ENCODE data around the gene STK32B. TPM values are rescaled to one million over a fixed set of nuclear protein-coding genes. Genes with fewer than 3 reads are reported as not detected.

Gene STK32B
- total RNA-seq, 1 experiment from 2014 or later: 7.6 TPM

DNA sequence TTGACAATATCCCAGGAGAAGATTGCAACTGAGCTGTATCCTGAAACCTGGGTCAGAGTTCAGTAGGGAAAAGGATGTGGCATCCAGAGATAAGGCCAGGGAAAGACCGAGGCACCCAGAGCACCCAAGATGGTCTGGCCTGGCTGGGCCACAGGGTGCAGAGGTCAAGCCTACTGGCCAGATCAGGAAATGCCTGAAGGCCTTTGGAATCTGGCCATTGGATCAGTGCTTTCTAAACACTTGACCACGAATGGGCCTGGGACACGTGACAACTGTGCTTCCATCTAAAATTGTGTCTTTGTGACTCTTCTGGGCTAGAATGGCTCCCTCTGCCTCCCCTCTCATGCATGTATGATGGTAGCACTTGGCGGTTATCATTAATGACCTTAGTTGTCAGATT lies 340.2 kb downstream of the STK32B start:
- DNase-seq (ENCODE audit: low read depth): peak; percentile 78

DNA sequence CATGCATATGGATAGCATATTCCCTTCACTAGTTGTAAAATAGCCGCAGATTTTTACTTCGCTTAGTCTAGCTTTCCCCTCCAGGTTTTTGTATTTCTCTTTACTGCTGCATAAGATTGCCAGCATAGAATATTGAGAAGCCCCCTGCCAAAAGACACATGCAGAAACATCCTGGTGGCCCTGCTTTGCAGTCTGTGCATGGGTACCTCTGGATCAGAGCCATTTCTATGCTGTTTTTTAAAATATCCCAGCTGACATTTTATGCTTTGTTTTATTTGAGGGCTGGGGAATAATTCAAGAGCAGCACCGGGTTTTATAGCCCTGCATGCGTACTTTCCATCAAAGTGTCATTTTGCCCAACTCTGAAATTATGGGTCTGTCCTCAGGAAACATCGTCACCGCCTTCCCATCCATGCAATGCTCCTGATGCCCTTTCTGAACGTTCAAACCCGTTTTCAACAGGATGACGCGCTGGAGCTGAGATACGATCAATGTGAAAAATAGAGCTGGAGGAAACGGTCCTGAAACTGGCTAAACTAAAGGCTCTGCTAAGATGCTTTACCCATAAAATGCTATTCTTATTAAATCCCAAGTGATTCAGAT lies 342.7 kb downstream of the STK32B start:
- DNase-seq (ENCODE audit: low read depth): no peak

DNA sequence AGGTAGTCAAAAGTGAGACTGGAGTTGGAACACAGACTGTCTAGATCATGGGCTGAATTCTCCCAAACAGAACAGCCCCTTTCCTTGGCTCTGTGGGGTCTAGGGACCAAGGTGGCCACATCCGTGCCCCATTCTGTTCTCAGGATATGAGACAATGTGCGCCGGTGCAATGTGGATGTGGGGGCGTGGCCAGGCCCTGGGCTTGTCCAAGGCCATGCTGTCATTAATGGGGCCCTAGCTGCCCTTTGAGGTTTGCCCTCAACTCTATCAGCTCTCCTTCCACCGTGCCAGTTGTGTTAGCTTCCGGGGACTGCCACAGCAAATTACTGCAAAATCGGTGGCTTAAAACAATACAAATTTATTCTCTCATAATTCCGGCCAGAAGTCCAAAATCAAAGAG lies 344.5 kb downstream of the STK32B start:
- DNase-seq (ENCODE audit: low read depth): no peak

DNA sequence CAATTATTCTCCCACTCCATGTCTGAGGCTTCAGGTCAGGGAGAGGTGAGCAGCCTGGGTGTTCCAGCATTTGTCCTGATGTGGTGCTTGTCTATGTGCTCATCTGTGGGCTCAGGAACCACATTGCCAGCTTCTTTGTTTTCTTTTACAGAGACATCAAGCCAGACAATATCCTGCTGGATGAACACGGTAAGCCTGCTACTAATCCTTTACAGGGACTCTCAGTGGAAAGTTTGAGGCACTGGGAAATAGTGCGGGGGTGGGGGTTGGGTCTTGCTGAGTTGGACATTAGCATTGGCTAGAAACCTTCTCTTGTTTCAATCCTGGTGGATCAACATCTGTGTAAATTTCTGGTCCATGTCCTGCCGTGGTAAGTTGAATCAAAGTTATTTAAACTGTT lies 346.8 kb downstream of the STK32B start:
- no peak for DNase-seq (ENCODE audit: low read depth)

DNA sequence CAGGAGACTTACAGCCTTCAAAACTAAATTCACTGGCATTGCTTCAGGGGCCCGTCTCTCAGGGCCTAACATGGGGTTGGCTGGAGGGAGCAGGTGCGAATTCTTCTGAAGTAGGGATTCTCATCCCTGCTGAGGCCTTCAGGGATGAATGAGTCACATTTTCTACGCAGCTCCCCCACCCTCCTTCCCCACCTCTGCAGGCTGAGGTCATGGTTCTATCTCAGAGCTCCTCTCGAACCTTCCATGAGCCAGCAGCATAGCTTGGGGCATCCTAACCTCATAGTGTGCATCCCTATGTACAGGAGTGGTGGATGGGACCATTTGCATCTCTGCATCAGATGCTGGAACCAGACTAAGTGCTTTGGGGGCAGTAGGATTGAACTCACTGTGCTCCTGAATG lies 347.8 kb downstream of the STK32B start:
- peak; percentile 48 for DNase-seq (ENCODE audit: low read depth)

DNA sequence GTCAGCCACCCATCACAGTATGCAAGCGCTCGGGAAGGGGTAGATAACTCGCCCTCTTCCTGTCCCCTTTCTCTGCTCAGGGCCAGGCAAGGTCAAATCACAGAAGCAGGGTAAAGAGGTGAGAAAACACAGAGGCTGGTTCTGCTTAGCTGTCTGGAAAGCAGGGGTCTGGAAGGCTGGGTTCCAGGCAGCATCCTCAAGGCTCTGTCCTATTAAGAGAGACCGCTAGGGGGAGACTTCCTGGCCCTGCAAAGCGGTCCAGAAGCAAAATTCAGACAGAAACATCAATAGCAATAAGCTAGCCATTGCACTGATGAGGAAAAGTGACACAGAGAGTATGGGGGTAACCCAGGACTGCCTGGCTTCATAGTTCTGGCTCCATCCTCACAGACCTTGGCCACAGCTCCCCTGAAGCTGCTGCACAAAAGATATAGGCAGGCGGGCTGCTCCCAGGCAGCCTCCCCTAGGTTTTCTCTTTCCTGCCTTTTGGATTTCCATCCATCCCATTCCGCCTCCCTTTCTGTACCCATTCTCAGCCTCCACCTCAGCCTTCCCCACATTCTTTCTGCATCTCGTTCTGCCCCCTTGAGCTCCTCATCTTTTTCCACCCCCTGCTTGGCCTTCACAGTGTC lies 348.6 kb downstream of the STK32B start:
- DNase-seq (ENCODE audit: low read depth): no peak

DNA sequence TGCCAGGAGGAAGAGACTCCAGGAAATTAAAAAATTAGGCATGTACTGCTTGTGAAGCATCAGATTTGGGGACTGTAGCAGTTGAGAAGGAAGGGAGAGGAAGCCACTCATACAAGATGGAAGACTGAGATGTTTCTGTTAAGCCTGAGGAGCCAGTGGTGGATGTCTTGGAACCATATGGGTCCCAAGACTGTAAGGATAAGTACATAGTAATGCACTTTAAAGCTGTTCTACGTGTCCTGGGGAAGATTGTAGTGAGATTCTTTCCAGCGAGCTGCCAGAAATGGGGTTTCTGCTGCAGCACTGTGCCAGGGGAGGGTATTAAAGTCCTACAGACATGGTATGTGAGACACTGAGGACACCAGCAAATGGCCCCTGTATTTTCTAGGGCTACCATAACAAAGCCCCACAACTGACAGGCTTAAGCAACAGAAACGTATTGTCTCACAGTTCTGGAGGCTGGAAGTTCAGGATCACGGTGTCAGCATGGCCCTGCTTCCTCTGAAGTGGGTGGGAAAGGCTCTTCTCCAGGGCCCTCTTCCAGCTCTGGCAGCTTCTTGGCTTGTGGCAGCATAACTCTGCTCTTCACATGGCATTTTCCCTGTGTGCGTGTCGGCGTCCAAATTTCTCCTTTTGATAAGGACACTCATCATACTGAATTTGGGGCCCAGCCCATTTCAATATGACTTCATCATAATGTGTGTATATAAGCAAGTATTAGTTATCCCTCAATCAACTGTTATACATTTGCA lies 352.6 kb downstream of the STK32B start:
- DNase-seq (ENCODE audit: low read depth): no peak

DNA sequence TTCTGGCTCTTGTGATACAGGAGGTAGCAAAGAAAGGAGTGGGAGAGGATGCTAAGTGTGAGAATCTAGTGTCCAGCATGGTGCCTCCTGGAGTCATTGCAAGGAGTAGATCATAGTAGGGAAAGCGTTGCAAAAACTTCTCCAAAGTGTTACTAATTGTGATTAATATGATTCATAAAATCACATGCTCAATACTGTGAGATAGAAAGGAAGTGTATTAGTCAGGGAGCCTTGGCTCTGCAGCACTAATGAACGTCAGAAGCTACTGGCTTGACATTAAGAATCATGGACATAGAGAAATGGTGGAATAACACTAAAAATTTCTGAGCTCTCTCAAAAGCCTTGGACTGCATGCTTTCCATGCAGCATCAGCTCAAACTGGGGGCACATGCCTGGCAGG lies 358.0 kb downstream of the STK32B start:
- peak; percentile 33 for DNase-seq (ENCODE audit: low read depth)

DNA sequence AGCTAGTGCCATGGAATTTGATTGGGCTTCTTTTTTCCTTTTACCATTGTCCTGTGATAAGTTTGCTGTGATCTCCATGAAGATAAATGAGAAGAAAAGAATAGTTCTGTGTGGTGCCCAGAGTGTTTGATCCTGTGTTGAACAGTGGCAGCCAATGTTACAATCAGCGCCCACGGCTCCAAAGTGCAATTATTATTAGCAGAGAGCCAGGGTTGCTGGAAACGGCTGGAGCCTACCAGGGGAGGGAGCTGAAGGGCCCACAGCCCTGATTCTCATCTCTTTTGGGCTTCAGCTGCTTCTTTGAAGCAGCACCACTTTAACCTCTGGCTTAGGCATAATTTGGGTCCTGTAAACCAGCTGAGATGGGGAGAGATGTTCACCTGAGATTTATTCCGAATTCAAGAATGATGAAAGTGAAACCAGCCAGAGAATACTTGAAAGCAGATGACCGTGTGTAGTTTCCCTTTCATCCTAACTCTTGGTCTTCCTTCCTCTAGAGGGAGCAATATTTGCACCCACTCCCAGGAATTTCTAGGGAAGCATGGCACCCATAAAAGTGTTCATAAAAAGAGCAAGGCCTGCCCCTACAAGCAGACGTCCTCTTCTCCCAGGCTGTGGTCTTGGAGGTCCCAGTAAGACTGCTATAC lies 358.8 kb downstream of the STK32B start:
- peak; percentile 37 for DNase-seq (ENCODE audit: low read depth)

DNA sequence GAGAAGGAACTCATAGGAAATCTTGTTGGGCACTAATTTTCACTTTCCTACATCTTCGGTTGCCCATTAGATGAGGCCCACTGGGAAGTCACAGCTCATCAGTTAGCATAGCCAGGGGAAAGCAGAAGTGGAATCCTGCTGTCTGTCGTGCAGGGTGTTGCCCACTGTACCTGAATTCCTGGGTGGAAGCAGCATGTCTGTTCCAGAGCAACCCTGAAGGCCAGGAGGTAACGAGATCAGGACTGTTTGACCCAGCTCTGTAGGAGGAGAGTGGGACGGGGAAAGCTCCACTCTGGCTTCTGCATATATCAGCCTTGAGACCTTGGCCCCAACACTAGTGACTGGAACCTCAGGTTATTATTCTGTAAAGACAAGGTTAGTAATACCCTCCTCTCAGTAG lies 361.0 kb downstream of the STK32B start:
- no peak for DNase-seq (ENCODE audit: low read depth)

DNA sequence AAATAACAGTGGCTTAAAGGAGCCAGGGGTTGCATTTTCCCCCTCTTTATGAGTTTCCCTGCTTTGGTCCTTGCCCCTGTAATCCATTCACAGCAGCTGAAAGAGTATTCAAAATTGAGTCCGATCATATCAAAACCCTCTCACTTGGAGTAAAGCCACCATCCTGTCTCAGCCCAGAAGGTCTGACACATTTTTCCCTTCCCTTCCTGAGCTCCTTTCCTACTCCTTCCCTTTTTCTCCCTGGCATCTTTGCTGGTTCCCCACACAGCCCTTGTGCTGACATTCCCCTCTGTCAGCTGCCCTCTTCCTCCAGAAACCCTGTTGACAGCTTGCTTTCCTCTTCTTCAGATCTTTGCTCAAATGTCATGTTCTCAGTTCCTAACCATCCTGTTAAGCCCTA lies 361.5 kb downstream of the STK32B start:
- DNase-seq (ENCODE audit: low read depth): no peak

DNA sequence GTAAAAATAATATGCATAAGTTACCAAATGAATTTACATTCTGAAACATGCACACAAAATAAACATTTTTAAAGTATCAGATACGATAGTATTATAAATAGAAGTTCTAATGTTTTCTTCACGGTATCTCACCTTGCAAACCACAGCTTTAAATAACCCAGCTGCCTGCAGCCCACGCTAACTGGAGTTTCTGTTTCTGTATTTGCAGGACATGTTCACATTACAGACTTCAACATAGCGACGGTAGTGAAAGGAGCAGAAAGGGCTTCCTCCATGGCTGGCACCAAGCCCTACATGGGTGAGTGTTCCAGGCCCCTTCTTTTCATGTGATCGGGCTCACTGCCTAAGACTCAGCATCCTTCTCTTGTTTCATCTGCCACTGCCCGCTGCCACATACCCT lies 365.4 kb downstream of the STK32B start:
- no peak for DNase-seq (ENCODE audit: low read depth)

DNA sequence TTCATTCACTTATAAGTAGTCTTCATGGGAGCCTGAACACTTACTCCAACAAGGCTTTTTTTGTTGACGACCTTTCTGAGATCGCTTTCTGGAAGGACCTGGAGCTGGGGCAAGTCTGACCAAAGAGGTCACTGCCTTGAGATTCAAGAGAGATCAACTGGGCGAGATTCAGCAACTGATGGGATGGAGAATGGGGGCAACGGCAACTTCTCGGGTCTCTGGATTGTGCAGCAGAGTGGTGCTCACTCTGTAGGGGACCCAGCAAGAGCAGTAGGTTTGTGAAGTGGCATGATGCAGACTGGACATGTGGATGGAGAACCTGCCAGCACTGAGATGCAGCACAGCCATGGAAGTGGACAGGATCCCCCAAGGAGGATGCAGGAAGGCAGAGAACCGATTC lies 369.0 kb downstream of the STK32B start:
- DNase-seq (ENCODE audit: low read depth): no peak

DNA sequence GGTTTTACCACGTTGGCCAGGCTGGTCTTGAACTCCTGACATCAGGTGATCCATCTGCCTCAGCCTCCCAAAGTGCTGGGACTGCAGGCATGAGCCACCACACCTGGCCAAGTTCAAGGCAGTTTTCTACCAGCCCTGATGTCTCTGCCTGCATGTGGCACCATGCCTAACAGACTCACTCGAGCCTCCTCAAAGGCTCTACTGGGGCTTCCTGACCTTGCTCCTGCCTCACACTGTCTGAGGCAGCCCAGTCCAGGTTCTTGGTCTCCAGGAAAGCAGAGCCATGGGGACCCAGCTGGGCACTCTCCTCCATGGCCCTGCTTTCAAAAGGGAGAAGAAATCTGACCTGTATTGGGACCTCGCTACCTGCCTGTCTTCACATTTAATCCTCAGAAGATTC lies 370.1 kb downstream of the STK32B start:
- DNase-seq (ENCODE audit: low read depth): no peak

DNA sequence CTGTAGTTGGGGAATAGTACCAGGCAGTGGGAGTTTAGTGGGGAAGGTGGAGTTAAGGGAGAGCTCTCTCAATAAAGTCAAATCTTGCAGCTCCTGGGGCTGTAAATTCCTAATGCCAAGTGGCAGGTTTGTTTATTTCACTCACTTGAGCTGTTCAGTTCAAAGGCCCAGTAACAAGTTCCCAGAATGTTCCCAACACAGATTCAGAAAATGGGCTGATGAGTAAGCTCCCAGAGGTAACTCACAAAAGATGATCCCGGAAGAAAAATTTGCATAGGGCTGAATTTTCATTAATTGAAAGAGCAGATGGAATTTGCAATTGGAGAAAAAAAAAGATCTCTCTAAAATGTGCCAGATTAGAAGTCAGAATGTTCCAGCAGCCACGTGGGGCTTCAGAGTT lies 370.9 kb downstream of the STK32B start:
- peak; percentile 32 for DNase-seq (ENCODE audit: low read depth)

DNA sequence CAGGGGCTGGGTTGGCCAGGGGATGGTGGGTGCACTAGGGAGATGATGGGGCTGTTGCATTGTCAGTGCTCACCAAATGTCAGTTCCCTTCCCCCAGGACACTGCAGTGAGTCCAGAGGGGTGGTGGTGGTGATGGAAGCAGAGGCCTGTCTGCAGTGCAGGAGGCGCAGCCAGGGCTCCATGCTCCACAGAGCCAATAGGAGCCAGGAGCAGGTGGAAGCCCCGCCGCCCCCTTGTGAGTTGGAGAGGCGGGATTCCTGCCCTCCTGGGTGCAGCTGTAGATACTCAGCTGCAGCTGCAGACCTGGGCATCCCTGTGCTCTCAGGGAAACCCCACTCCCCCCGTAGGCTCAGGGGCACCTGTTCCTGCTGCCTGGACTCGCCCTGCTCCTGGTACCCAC lies 372.4 kb downstream of the STK32B start:
- DNase-seq (ENCODE audit: low read depth): no peak

DNA sequence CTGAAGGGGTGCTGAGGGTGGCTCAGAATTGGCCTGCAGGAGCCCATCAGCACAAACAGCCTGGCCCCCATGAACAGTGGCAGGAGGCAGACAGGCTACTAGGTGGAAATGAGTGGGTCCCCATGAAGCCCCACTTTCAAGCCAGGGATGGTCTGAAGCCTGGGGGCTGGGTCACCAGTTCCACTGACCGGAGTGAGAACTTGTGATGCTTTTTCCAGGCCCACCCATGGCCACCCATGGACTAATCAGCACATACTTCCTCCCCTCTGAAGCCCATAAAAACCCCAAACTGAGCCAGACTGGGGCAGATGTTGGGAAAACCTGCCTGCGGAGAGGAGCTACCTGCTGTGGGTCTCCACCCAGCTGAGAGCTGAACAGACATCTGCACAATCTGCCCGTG lies 372.9 kb downstream of the STK32B start:
- DNase-seq (ENCODE audit: low read depth): no peak

DNA sequence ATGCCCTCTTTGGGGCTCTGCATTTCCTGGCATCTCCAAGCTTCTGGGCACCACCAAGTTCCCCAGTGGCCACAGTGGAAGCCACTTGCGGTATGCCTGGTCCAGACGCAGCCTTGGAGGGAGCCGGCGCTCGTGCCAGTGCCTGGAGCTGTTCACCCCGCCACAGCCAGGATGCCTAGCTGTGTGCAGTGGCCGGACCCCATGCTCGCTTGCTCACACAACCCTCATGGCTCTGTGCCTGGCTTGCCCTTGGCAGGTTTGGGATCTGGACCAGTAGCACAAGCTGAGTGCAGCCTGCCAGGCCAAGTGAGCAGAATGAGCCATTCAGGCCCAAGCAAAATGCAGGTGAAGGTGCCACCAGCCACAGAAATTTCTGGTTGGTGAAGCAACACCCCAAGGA lies 373.6 kb downstream of the STK32B start:
- DNase-seq (ENCODE audit: low read depth): no peak

DNA sequence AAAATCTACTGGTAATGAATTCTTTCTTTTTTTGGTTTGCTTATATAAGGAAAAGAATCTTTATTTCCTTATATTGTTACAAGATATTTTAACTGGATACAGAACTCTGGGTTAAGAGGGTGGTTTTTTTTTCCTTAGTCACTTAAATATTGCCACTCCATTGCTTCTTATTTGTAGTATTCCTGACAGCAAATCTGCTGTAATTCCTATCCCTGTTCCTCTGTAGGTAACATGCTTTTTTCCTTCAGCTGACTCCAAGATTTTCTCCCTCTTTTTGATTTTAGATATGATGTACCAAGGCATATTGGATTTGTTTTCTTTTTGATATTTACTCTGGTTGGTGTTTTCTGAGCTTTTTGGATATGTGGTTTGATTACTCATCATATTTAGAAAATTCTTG lies 378.5 kb downstream of the STK32B start:
- no peak for DNase-seq (ENCODE audit: low read depth)

DNA sequence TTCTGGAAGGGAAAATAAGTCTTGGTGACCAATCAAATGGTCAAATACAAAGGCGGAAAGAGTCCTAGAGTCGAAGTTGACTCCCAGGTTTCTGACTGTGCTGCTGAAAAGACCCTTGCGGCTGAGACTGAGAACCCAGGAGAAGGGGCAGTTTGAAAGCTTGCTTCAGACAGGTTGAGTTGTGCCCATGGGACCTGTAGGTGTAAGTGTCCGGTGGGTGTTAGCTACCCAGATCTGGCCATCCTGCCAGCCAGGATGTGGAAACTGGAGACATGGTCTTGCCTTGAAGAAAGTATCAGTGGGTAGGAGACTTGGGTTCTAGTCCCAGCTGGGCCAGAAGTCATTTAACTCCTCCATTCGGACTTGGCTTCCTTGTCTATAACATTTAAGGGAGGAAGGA lies 381.9 kb downstream of the STK32B start:
- DNase-seq (ENCODE audit: low read depth): no peak

DNA sequence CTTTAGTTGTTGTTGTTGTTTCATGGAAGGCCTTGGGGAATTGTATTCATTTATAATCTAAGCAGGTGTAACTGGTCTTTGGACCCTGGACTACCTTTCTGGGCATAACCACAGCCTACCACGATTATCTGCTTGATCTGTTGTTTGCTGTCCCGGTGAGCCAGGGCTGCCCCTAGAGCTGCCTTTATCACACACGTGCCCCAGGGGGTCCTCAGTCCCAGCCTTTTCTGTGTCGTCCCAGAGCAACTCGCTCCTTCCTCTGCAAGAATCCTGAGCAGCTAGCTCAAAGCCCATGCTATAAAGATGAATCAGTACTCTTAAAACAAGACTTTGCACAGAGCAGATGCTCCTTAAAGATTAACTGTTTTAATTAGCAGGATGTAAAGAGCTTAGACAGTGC lies 383.9 kb downstream of the STK32B start:
- DNase-seq (ENCODE audit: low read depth): no peak

DNA sequence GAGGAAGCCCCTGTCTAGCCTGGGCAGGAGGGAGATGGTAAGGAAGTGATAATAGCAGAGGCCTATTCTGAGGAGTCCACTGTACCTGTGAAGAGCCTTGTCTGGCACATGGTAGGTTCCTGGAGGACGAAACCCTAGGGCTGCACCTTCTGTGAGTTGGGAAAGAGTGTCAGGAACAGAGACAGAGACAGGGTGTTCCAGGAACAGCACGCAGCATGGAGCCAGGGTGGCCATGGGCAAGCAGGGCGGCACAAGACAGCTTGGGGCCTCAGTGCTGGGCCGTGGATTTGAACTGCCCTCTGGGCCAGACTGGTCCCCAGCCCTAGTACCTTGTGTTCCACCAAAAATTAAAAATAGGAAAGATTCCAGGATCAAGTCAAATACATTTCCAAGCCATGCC lies 384.5 kb downstream of the STK32B start:
- DNase-seq (ENCODE audit: low read depth): no peak

All from M059J (cell line).